HCT116 (cell line): ENCODE results near the gene APBB2.
"Not testable (repeated sequence)": the region's sequence is repeated elsewhere in the genome, so short reads cannot be mapped to it uniquely, and the experiment has no call there.

Source experiments
- CEBPB ChIP-seq: IDR thresholded peaks from 2 replicates; pipeline ENCODE4 v1.6.1; 2012; ENCODE audit warnings: low read depth
- EGR1 ChIP-seq: IDR thresholded peaks from 2 replicates; pipeline ENCODE4 v1.6.1; 2012; ENCODE audit warnings: low read depth
- ELF1 ChIP-seq: IDR thresholded peaks from 2 replicates; pipeline ENCODE4 v1.6.1; 2012; ENCODE audit warnings: low read depth, borderline replicate concordance
- EZH2phosphoT487 ChIP-seq: fragments of 200-600 bp; IDR thresholded peaks from 2 replicates; pipeline ENCODE4 v1.6.1; 2018; ENCODE audit warnings: antibody characterized with exemption, borderline replicate concordance
- FOSL1 ChIP-seq: IDR thresholded peaks from 2 replicates; pipeline ENCODE4 v1.6.1; 2012; ENCODE audit warnings: low read depth
- POLR2A ChIP-seq: IDR thresholded peaks from 2 replicates; pipeline ENCODE4 v1.7.0; 2011; ENCODE audit warnings: borderline replicate concordance; ENCODE audit not compliant: insufficient read depth, insufficient read length; ENCODE audit errors: extremely low read depth
- POLR2AphosphoS5 ChIP-seq: IDR thresholded peaks from 2 replicates; pipeline ENCODE4 v1.6.1; 2011; ENCODE audit warnings: mild to moderate bottlenecking, low read depth, low read length, moderate library complexity
- SP1 ChIP-seq: IDR thresholded peaks from 2 replicates; pipeline ENCODE4 v1.6.1; 2012; ENCODE audit warnings: low read depth
- TF ChIP-seq, protein P1 (sequence below): IDR thresholded peaks from 2 replicates; pipeline ENCODE4 v1.6.1; 2012; ENCODE audit warnings: low read depth
- TF ChIP-seq, protein P2 (sequence below), 3 experiments: fragments of 200-600 bp in 1 of 3; sonication (generic) in 1 of 3; IDR thresholded peaks in 2 of 3; conservative IDR thresholded peaks in 1 of 3; 2 replicates each; pipeline ENCODE4 v1.5.1; 2012 to 2017; ENCODE audit warnings: low read depth in 2 of 3, low read length in 2 of 3, antibody characterized with exemption in 1 of 3, borderline replicate concordance in 1 of 3, control low read depth in 1 of 3, mild to moderate bottlenecking in 1 of 3, mixed read lengths in 1 of 3, mixed run types in 1 of 3, moderate library complexity in 1 of 3; ENCODE audit not compliant: insufficient read depth in 1 of 3
- TF ChIP-seq, protein P3 (sequence below): IDR thresholded peaks from 2 replicates; pipeline ENCODE4 v1.6.1; 2012

GRCh38 chr4:40994321-40994720 is 220.0 kb downstream of the APBB2 start:
- TF ChIP-seq FOSL1 (peak; percentile 93), CEBPB (peak; percentile 37; the same call in 1 of the 2 replicates), SP1 (peak; percentile 85), EGR1 (0 out of 2 replicates have a peak, but pooled peaks have one; percentile 20)
- TF ChIP-seq, protein P1, sequence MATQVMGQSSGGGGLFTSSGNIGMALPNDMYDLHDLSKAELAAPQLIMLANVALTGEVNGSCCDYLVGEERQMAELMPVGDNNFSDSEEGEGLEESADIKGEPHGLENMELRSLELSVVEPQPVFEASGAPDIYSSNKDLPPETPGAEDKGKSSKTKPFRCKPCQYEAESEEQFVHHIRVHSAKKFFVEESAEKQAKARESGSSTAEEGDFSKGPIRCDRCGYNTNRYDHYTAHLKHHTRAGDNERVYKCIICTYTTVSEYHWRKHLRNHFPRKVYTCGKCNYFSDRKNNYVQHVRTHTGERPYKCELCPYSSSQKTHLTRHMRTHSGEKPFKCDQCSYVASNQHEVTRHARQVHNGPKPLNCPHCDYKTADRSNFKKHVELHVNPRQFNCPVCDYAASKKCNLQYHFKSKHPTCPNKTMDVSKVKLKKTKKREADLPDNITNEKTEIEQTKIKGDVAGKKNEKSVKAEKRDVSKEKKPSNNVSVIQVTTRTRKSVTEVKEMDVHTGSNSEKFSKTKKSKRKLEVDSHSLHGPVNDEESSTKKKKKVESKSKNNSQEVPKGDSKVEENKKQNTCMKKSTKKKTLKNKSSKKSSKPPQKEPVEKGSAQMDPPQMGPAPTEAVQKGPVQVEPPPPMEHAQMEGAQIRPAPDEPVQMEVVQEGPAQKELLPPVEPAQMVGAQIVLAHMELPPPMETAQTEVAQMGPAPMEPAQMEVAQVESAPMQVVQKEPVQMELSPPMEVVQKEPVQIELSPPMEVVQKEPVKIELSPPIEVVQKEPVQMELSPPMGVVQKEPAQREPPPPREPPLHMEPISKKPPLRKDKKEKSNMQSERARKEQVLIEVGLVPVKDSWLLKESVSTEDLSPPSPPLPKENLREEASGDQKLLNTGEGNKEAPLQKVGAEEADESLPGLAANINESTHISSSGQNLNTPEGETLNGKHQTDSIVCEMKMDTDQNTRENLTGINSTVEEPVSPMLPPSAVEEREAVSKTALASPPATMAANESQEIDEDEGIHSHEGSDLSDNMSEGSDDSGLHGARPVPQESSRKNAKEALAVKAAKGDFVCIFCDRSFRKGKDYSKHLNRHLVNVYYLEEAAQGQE, result not testable (repeated sequence)
- TF ChIP-seq, protein P2, sequence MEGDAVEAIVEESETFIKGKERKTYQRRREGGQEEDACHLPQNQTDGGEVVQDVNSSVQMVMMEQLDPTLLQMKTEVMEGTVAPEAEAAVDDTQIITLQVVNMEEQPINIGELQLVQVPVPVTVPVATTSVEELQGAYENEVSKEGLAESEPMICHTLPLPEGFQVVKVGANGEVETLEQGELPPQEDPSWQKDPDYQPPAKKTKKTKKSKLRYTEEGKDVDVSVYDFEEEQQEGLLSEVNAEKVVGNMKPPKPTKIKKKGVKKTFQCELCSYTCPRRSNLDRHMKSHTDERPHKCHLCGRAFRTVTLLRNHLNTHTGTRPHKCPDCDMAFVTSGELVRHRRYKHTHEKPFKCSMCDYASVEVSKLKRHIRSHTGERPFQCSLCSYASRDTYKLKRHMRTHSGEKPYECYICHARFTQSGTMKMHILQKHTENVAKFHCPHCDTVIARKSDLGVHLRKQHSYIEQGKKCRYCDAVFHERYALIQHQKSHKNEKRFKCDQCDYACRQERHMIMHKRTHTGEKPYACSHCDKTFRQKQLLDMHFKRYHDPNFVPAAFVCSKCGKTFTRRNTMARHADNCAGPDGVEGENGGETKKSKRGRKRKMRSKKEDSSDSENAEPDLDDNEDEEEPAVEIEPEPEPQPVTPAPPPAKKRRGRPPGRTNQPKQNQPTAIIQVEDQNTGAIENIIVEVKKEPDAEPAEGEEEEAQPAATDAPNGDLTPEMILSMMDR (IDR thresholded peaks at IDR 0.05 in 2 of 3, conservative IDR thresholded peaks at IDR 0.05 in 1 of 3; ENCODE audit: borderline replicate concordance in 1 of 3, insufficient read depth in 1 of 3, low read depth in 2 of 3, low read length in 2 of 3), result not testable (repeated sequence)
- TF ChIP-seq POLR2A, POLR2AphosphoS5, EZH2phosphoT487, ELF1: not testable (repeated sequence)
- TF ChIP-seq, protein P3, sequence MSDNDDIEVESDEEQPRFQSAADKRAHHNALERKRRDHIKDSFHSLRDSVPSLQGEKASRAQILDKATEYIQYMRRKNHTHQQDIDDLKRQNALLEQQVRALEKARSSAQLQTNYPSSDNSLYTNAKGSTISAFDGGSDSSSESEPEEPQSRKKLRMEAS, result peak; percentile 60
